ENCODE results near the gene KRT8. TPM values are rescaled to one million over a fixed set of nuclear protein-coding genes. Genes with fewer than 3 reads are reported as not detected.
A peak's percentile ranks its signal among the peaks of the same experiment; 100 is the strongest.
"Not testable (repeated sequence)": the region's sequence is repeated elsewhere in the genome, so short reads cannot be mapped to it uniquely, and the experiment has no call there.

Gene KRT8
- polyA plus RNA-seq, 10 donors, result 1.7 to 28.7 (median 3.8) TPM

DNA sequence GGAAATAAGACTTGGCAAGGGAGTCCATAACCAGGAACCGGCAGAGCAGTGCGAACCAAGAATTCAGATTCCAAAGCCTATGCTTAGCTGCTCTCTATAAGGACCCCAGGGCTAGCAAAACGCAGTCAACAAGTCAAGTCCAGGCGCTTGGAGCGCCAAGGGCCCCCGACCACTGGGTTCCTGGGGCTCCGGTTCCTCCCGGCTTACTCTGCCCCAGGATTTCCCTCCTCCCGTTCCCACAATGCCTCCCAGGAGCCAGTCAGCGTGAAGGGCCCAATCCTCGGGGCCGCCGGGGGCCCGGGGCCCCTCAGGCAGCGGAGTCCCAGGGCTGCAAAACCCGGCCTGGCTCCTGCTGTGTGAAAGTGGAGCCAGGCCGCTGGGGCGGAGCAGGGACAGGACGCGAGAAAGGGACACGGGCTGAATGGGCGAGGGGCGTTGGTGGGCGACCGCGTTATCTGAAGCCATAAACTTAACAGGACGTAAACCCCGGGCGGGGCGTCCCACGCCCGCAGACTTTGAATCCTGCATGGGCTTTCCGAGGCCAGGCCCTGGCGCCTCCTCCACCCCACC lies 1.5 kb downstream of the KRT8 start:
- peak; percentile 78 to 91 (median 85) for DNase-seq

DNA sequence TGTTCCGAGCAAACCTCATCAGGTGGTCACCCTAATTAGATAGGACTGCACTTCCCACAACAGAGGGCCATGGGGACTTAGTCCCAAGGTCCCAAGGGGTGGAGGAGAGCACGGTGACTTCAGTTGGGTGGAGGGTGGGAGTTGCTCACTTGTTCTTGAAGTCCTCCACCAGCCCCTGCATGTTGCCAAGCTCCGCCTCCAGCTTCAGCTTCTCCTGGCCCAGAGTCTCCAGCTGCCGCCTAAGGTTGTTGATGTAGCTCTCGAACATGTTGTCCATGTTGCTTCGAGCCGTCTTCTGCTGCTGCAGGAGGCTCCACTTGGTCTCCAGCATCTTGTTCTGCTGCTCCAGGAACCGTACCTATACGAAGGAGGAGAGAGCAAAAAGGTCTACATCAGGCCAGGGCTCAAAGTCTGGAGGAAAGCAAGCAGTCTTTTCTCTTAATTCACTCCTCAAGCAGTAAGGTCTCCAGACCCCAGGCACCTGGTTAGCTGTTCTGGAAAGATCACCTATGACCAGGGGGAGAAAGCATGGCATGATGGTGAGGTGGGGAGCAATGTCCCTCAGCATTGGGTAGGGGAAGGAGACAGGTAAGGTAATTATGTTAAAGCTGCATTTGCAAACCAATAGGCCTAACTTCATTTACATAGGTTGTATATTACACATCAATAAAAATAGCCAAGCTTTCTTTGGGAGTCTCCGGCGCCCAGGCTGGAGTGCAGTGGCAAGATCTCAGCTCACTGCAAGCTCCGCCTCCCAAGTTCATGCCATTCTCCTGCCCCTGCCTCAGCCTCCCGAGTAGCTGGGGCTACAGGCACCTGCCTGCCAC lies 2.9 kb downstream of the KRT8 start:
- no peak for DNase-seq

DNA sequence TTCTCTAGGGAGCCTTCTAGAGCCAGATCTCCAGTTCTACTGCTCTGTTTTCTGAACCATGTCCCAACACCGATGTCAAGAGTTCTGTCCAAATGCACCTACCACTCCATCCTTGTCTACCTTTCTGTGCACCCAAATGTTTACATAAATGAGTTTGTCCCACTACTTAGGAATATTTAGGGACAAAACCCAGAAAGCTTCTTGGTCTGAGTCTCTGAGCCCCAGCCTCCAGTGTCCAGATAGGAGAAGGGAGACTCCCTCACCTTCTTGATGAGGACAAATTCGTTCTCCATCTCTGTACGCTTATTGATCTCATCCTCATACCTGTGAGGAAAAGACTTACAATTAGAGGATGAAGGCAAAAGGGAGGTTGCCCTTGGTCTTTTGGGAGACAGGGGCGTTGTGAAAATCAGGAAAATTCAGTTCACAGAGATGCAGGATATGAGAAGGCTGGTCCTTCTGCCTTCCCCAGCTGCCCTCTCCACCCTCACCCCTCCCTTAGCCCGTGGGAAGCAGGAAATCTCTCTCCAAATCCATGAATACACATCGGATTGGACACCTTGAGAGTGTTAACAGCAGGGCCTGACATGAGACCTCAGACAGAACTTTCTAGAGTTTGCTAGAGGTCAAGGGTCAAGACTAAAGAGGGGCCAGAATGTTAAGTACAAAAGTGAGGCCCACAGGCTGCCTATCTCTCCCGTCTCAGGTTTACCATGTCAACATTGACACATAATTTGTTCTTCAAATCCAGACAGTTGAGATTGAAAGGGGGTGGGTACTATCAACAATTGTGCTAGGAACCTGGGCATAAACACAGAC lies 3.8 kb downstream of the KRT8 start:
- no peak for DNase-seq

DNA sequence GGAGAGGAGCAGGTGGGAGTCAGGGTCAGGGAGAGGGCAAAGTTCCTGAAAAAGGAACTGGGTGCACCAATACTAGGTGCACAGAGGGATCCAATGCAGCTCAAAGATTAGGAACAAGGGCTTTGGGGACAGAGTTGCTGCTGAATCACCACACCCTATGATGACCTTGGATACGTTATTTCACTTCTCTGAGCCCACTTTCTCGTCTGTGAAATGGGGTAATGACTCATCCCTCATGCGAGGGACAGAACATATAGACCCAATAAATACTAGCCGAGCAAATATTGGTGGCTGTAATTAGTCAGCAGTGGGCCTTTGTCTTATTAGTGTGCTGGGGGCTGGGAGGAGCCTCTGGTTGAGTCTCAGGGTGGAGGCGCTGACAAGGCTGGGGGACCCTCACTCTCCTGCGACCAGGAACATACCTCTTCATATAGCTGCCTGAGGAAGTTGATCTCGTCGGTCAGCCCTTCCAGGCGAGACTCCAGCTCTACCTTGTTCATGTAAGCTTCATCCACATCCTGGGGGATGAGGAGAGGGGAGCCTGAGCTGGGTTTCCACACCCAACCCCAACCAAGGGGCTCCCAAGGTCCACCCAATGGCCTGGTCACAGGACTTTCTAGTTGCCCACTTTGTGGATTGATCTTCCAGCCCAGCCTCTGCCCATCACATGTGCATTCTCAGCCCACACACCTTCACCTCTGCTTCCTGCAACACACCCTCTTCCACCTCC lies 4.5 kb downstream of the KRT8 start:
- DNase-seq, result no peak

DNA sequence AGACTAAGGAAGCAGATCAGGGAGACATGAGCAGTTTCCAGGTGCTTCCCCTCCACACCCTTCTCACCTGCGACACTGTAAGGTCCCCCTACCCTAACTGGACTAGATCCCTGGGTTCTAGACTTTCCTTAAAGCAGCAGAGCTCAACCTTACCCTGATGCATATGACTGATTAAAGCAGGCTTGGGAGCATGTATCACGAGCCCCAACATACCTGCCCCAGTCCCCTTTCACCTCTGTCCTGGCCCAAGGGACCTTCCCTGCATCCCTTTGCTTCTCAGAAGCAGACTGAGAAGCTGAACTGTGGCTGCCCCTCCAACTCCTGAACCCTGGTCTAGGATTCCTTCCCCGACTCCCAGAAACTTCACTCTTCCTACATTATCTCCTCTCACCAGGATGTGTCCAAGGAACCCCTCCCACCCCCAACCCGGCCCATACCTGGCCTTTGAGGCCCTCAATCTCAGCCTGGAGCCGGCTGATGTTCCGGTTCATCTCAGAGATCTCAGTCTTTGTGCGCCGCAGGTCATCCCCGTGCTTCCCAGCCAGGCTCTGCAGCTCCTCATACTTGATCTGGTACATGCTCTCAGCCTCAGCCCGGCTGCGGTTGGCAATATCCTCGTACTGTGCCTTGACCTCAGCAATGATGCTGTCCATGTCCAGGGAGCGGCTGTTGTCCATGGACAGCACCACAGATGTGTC lies 5.4 kb downstream of the KRT8 start:
- DNase-seq, result no peak

DNA sequence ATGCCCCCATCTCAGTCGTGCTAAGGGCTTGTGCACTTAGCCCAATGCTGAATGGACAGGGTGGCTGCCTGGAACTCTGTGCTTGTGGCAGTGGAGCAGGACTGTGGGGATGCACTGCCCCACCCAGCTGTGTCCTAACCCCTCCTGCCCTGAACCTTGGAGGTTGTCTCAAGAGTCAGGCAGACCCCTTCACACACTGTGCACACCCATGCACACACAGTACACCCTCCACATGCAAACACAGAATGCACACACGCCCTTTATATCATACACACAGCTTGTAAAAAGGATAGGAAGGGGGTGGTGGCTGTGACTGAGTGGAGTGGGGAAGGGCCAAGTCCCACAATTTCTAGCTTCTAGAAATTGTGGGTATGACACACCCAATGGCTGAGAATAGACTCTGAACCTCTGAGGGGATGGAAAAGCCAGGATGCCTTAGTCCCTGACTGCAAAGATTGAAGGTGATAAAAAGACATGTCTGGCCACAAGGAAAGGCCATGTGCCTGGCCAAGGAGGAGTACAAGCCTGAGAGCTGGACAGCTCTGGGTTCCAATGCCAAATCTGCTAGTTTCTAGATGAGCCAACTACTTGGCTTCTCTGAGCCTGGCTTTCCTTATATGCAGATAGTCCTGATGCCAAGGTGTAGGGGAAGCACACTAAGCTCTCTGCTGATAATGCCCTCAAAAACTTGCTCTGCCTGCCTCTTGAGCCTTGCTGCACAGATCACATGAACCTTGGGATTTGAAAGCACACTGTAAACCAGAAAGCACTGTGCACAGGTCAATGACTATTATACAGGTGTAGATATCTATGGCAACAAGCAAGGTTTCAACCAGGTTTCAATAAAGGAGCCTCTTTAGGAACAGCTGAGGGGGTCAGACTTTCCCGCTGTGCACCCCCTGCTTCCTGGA lies 8.4 kb downstream of the KRT8 start:
- DNase-seq, result no peak

DNA sequence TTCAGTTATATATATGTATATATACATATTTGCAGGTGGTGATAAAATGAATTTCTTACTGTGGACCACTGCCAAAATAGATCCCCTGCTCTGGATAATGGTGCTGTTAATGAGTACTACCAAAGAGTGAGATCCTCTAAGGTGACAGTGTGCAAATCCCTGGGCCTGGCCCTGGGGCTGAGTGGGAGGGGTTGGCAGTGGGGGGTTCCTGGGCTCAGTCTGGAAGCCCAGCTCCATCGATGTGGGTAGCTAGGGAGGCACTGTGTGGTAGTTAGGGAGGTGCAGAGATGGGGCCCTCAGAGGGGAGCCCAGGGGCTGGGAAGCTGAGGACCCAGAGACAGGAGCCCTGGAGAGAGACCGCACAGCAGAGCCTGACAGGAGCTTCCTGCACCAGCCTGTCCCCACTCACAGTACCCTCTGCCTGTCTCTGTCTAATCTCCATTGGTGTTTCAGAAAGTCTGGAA lies 9.1 kb downstream of the KRT8 start:
- DNase-seq, result no peak

DNA sequence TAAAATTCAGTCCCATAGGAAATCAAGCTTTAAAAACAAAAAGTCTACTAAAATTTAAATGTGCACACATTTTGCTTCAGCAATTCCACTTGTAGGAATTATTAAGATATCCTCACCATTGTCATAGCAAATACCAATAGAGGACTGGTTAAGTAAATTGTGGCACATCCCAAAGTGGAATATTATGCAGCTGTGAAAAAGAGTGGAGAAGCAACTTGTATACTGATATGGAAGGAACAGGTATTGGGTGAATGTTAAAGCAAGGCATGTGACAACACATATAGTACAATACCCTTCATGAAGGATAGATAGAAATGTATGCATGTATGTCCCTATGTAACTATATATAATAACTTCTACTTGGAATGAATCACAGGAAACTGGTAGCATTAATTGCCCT lies 11.9 kb downstream of the KRT8 start:
- DNase-seq, result no peak

DNA sequence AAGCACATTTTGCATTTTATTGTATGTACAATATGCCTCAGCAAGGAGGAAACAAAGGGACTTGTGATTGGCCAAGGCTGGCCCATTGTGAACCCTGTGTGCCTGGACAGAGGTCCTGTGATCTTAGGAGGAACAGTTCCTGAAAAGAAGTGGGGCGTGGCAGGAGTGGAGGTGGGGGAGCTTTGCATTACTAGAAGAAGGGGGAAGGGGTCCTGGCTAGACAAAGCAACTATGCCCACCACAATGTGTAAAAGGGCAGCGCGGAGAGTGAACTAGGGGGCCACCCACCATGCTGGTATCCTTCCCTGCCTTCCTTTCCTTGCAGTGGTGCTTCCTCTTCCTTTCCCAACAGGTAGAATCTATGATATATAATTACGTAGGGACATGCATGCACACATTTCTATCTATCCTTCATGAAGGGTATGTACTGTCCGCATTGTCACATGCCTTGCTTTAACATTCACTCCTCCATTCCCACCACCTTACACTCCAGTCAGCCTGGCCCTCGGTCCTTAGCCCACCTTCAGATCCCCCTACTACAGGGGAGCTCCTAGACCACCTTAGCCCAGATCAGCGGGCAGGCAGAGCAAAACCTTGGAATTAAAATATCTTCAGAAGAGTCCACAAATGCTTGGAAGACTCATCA lies 12.5 kb downstream of the KRT8 start:
- DNase-seq, result no peak

DNA sequence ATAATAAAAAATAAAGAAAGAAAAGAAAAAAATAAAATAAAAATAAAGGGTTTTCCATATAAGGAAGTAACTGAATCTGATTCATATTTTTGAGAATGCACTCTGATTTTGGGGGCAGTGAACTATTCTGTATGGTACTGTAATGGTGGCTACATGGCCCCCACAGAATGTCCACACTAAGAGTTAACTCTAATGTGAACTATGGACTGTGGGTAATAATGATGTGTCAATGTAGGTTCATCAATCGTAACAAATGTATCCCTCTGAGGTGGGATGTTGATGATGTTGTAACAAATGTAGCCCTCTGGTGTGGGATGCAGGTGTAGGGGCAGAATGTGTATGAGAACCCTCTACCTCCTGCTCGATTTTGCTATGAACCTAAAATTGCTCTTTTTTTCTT lies 13.8 kb downstream of the KRT8 start:
- DNase-seq, result no peak

DNA sequence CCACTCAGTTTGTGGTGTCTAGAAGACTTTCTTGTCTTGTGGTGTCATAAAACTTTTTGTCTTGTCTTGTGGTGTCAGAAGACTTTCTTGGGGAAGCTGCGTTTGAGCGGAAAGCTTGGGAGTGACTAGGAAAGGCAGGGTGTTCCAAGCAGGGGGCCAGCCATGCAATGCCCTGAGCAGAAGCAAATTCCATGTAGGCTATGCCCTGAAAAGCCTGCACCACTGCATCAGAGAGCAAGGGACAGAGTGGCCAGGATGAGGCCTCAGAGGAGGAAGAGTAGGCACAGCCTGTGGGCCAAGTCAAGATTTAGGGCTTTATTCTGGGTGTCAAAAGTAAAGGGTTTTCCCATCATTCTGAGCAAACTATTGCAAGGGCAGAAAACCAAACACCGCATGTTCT lies 14.5 kb downstream of the KRT8 start:
- DNase-seq, result no peak

DNA sequence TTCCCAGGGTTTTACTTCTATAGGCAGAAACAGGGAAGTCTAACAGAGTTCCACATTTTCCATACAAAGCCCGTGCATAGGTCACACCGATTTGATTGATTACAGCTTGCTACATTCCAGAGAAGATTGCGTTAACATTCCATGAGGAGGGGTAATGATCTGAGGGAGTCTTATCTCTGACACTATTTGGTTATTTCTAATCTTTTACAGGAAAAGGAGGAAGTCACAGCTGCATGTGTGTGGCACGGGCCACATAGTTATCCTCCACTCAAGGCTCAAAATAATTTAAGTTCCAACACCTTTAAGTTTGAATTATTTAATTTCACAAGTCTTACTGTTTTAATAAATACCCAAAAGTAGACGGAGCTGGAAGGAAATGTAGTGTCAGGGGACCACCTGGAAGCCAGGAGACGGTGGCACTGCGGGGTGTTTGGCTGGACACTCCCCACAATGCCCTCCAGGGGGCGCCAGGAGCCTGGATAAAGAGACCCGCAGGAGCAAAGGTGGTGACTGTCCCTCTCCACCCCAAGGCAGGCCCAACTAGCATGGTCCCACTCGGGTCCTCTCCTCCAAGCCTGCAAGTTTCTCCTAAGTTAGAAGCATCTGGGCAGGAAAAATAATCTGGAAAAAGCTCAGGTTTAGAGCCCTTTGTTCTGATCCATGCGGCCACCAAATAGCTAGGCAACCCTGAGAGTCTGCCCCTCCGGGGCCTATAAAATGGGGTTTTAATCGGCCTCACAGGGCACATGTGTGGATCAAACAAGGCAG lies 20.2 kb downstream of the KRT8 start:
- DNase-seq, result peak in 2 of 3 donors; percentile 67 to 73

DNA sequence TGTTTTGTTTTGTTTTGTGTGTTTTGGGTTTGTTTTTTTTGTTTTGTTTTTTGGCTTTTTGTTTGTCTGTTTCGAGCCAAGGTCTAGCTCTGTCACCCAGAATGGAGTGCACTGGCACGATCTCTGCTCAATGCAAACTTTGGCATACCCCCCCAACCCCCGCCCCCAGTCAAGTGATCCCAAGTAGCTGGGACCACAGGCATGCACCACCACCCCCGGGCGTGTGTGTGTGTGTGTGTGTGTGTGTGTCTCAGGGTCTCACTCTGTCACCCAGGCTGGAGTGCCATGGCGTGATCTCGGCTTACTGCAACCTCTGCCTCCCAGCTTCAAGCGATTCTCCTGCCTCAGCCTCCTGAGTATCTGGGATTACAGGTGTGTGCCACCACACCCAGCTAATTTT lies 24.4 kb downstream of the KRT8 start:
- not testable (repeated sequence) for DNase-seq

DNA sequence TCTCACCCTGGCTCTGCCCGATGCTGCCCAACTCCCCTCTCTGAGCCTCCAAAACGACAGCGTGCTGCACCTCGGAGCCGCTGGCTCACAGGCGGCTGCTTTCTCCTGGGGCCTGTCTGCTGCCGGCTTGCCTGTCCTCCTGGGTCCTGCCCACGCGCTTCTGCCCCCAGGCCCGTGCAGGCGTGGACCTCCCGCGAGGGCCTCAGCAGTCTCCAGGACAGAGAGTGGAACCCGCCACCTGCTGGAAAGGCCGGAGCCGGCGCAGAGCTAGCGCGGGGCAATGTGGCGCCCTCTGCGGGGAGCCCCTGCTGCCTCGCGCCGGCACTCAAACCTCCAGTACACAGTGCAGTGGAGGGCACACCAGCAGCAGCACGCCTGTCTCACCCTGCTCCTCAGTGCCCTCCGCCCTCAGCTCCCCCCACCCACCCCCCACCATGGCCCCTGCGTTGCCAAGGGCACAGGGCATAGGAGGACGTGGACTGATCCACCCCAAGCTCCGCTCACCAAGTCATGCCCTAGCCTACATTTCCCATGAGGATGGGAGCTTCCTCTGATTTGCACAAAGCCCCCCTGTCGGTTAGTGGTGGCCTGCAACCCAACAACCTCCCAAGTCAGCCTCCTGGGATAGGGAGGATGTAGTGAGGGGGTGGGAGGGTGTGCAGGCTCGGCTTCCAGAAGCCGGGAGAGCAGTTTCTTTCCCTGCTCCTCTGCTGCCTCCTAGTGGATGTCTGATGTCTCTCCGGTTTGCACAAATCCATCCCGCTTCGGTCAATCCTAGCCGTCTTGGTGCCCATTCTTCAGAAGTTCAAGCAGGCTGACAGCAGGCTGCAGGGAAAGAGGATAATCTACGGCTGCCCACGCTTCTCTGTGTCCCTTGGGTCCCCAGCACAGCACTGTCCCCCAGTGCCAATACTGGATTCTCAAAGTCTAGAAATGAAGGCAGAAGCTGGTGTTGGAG lies 25.2 kb downstream of the KRT8 start:
- peak; percentile 82 to 90 (median 82) for DNase-seq

DNA sequence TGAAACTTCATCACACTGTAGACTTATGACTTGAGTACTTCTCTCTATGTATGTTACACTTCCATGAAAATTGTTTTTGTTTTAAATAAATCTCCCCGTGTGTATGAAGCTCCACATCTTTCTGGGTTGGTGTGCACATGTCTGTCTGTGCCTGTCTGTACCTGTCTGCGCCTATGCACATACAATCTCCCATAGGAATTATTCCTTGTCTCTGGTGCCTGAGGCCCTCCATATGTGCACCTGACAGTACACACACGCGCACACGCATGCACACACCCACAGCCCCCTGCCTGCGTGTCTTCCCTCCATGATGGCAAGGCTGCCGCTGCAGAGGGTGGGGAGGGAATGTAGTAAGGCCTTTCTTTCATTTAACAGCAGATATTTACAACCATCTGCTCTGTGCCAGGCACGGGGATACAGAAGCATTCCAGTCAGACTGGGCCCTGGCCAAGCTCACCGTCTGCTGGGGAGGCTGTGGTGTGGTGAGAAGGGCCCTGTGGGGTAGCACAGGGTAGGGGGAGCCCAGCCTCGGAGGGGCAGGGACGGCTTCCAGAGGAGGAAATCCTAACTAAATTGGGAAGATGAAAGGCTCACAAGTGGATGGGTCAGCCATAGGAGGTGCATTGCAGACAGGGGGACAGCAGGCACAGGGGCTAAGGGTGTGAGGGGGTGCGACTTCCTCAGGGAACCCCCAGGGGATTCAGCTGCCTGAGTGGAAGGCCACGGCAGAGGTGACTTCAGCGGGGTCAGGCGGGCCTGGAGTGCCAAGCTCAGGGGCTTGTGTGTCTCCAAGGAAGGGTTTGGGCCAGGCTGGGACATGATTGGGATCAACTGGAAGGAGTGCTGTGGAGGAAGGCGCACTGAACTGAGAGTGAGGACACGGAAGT lies 26.1 kb downstream of the KRT8 start:
- DNase-seq, result no peak

DNA sequence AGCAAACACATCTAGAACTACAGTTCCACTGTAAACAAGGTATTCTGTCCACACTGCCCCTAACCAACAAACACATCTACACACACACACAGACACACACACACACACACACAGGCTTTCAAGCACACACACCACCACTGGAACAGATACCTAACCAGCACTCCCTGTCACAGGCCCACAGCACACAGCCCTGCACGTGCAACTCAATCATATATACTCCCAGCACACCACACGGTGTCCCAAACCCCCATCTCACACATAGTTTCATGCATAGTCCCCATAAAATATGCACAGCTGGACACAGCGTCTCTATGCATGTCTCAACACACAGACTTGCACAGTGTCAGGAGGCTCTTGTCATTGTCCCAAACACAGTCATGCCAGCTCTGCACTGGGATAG lies 27.6 kb downstream of the KRT8 start:
- DNase-seq, result no peak

DNA sequence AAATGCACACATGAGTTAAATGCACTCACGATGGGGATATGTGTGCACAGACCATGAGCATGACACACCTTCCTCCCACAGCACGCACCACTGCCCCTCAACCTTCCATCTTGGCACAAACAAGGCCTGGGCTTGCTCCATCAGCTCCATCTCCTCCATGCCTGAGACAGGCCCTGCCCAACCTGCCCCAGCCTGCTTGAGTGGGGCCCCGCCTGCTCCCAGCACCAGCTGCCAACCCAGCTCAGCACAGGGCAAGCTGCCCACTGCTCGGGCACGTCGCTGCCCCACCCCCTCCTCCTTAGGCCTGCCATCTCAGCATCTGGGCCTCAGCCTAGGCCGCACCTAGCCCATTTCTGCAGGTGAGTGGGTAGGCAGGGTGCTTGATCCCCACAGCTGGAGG lies 28.5 kb downstream of the KRT8 start:
- DNase-seq, result no peak

Measured in muscle of back (tissue), 11 donors.